ENCODE results near the gene MTHFSD. TPM values are rescaled to one million over a fixed set of nuclear protein-coding genes. Genes with fewer than 3 reads are reported as not detected.

The MTHFSD gene
- polyA plus RNA-seq, 1 donor from 2014 or later: 25.0 TPM

DNA sequence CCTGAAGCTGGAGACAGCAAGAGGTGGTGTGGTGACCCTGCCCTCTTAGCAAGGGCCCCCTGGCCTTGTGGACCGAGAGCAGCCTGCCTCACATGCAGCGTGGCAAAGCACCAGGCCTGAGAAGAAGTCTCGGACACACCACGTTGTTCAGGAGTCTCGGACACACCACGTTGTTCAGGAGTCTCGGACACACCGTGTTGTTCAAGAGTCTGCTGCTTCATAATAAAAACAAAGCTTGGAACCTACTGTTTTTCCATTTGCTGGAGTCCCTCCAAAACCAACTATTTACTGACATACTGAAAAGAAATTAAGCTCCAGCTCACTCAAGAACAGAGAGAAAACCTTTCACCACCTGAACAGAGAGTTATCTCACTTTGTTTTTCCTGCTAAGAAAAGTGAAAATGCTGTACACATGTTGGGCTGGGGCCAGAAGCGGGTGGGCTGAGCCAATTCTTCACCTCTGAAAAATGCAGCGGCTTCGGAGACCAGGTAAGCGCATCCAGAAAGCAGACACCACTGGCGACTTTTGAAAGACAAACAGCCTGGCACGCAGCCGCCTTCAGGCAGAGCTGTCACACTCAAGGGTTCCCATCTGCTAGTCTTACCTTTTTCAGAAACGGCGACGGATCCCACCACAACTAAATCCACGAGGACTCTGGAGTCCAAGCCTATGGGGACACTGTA is 8.9 kb downstream of the MTHFSD start:
- Histone ChIP-seq H4K20me1 (ENCODE audit: insufficient read depth) (no peaks in the 10 kb centered on the region), H3F3A (ENCODE audit: insufficient read depth, low read length, poor library complexity, severe bottlenecking) (no peaks in the 10 kb centered on the region), H3K27ac (ENCODE audit: low read length) (no peak overlapping the region), H3K36me3 (ENCODE audit: insufficient read depth, low read length) (peaks cover 4% of the 10 kb centered on the region), H3K79me2 (replicated peaks; ENCODE audit: insufficient read depth, low read length) (no peaks in the 10 kb centered on the region), H3K9me3 (ENCODE audit: low read length) (no peaks in the 10 kb centered on the region), H2AFZ (ENCODE audit: low read depth, low read length) (no peak overlapping the region), H3K9ac (ENCODE audit: low read length) (no peak overlapping the region), H3K4me3 (ENCODE audit: low read length) (no peak overlapping the region), H3K4me2 (ENCODE audit: low read length) (no peak overlapping the region), H3K9me2 (ENCODE audit: insufficient read depth, low read length) (no peaks in the 10 kb centered on the region), H3K27me3 (ENCODE audit: insufficient read depth, low read depth, low read length) (no peaks in the 10 kb centered on the region)
- TF ChIP-seq, protein P1, sequence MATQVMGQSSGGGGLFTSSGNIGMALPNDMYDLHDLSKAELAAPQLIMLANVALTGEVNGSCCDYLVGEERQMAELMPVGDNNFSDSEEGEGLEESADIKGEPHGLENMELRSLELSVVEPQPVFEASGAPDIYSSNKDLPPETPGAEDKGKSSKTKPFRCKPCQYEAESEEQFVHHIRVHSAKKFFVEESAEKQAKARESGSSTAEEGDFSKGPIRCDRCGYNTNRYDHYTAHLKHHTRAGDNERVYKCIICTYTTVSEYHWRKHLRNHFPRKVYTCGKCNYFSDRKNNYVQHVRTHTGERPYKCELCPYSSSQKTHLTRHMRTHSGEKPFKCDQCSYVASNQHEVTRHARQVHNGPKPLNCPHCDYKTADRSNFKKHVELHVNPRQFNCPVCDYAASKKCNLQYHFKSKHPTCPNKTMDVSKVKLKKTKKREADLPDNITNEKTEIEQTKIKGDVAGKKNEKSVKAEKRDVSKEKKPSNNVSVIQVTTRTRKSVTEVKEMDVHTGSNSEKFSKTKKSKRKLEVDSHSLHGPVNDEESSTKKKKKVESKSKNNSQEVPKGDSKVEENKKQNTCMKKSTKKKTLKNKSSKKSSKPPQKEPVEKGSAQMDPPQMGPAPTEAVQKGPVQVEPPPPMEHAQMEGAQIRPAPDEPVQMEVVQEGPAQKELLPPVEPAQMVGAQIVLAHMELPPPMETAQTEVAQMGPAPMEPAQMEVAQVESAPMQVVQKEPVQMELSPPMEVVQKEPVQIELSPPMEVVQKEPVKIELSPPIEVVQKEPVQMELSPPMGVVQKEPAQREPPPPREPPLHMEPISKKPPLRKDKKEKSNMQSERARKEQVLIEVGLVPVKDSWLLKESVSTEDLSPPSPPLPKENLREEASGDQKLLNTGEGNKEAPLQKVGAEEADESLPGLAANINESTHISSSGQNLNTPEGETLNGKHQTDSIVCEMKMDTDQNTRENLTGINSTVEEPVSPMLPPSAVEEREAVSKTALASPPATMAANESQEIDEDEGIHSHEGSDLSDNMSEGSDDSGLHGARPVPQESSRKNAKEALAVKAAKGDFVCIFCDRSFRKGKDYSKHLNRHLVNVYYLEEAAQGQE (IDR thresholded peaks at IDR 0.05; ENCODE audit: borderline replicate concordance): no peak
- TF ChIP-seq EZH2 (IDR thresholded peaks at IDR 0.05; ENCODE audit: borderline replicate concordance, insufficient read depth, low read length, poor library complexity, severe bottlenecking): no peak
- no peak for TF ChIP-seq MXI1 (conservative IDR thresholded peaks at IDR 0.05; ENCODE audit: poor library complexity, severe bottlenecking)
- TF ChIP-seq POLR2AphosphoS5 (IDR thresholded peaks at IDR 0.05): no peak
- TF ChIP-seq EP300 (conservative IDR thresholded peaks at IDR 0.05; ENCODE audit: poor library complexity, severe bottlenecking): no peak
- no peak for TF ChIP-seq RAD21 (conservative IDR thresholded peaks at IDR 0.05)
- no peak for TF ChIP-seq SMC3 (conservative IDR thresholded peaks at IDR 0.05; ENCODE audit: poor library complexity)
- TF ChIP-seq TAF1 (IDR thresholded peaks at IDR 0.05; ENCODE audit: low read depth): no peak
- TF ChIP-seq, protein P2, sequence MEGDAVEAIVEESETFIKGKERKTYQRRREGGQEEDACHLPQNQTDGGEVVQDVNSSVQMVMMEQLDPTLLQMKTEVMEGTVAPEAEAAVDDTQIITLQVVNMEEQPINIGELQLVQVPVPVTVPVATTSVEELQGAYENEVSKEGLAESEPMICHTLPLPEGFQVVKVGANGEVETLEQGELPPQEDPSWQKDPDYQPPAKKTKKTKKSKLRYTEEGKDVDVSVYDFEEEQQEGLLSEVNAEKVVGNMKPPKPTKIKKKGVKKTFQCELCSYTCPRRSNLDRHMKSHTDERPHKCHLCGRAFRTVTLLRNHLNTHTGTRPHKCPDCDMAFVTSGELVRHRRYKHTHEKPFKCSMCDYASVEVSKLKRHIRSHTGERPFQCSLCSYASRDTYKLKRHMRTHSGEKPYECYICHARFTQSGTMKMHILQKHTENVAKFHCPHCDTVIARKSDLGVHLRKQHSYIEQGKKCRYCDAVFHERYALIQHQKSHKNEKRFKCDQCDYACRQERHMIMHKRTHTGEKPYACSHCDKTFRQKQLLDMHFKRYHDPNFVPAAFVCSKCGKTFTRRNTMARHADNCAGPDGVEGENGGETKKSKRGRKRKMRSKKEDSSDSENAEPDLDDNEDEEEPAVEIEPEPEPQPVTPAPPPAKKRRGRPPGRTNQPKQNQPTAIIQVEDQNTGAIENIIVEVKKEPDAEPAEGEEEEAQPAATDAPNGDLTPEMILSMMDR (IDR thresholded peaks at IDR 0.05; ENCODE audit: poor library complexity, severe bottlenecking): no peak

DNA sequence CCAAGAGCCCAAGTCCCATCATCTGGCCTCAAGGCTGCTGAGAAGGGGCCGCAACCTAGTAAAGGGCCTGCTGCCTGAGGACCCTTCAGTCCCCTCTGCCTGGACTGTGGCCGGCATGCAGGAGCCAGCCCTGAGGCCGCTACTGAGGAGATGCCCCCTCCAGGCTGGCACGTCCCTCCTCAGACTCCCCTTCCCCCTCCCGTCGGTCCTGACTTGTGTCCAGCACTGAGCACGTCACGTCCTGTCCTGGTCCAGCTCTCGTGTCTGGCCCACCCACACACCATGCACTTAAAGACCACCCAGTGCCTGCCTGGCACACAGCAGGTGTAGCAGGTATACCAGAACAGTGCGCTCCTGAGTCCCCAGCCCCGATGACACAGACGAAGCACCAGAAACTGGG is 9.6 kb downstream of the MTHFSD start:
- Histone ChIP-seq H3K79me2 (replicated peaks; ENCODE audit: insufficient read depth, low read length) (no peaks in the 10 kb centered on the region), H3F3A (ENCODE audit: insufficient read depth, low read length, poor library complexity, severe bottlenecking) (no peaks in the 10 kb centered on the region), H3K36me3 (ENCODE audit: insufficient read depth, low read length) (peaks cover 4% of the 10 kb centered on the region), H3K27ac (ENCODE audit: low read length) (no peak overlapping the region), H2AFZ (ENCODE audit: low read depth, low read length) (no peak overlapping the region), H3K4me2 (ENCODE audit: low read length) (no peak overlapping the region), H3K9me3 (ENCODE audit: low read length) (no peaks in the 10 kb centered on the region), H3K27me3 (ENCODE audit: insufficient read depth, low read depth, low read length) (no peaks in the 10 kb centered on the region), H4K20me1 (ENCODE audit: insufficient read depth) (no peaks in the 10 kb centered on the region), H3K4me3 (ENCODE audit: low read length) (no peak overlapping the region), H3K9me2 (ENCODE audit: insufficient read depth, low read length) (no peaks in the 10 kb centered on the region), H3K9ac (ENCODE audit: low read length) (no peak overlapping the region)
- TF ChIP-seq, protein P1 (IDR thresholded peaks at IDR 0.05; ENCODE audit: borderline replicate concordance): no peak
- TF ChIP-seq SMC3 (conservative IDR thresholded peaks at IDR 0.05; ENCODE audit: poor library complexity) (no peak), EP300 (conservative IDR thresholded peaks at IDR 0.05; ENCODE audit: poor library complexity, severe bottlenecking) (no peak), POLR2AphosphoS5 (IDR thresholded peaks at IDR 0.05) (no peak), RAD21 (conservative IDR thresholded peaks at IDR 0.05) (no peak), TAF1 (IDR thresholded peaks at IDR 0.05; ENCODE audit: low read depth) (no peak), MXI1 (conservative IDR thresholded peaks at IDR 0.05; ENCODE audit: poor library complexity, severe bottlenecking) (no peak)
